Muscle of leg (tissue), 11 donors: ENCODE data around the gene CHAC2. TPM values are rescaled to one million over a fixed set of nuclear protein-coding genes. Genes with fewer than 3 reads are reported as not detected.
"Not testable (repeated sequence)": the region's sequence is repeated elsewhere in the genome, so short reads cannot be mapped to it uniquely, and the experiment has no call there.

Source experiments
- DNase-seq: peaks from one replicate; pipeline ENCODE4 v3.0.0; 2013
- H3K27ac ChIP-seq: one replicate; pipeline ENCODE4 v1.5.1; 2013; ENCODE audit warnings: mild to moderate bottlenecking, low read length, control low read depth
- H3K27me3 ChIP-seq: one replicate; pipeline ENCODE4 v1.6.1; 2013; ENCODE audit warnings: low read length; ENCODE audit not compliant: control insufficient read depth, insufficient read depth
- H3K36me3 ChIP-seq: one replicate; pipeline ENCODE4 v1.6.1; 2013; ENCODE audit warnings: low read length; ENCODE audit not compliant: control insufficient read depth, insufficient read depth
- H3K4me1 ChIP-seq: one replicate; pipeline ENCODE4 v1.6.1; 2013; ENCODE audit warnings: low read length; ENCODE audit not compliant: control insufficient read depth, insufficient read depth
- H3K4me3 ChIP-seq: one replicate; pipeline ENCODE4 v1.5.1; 2013; ENCODE audit warnings: low read length, control low read depth
- H3K9me3 ChIP-seq: replicated peaks from 2 replicates; pipeline ENCODE4 v1.6.1; 2013; ENCODE audit warnings: low read depth, low read length; ENCODE audit not compliant: control insufficient read depth
- WGBS: methylation state at CpG from one replicate; pipeline ENCODE4 v1.1.5; 2013; ENCODE audit warnings: missing lambda C conversion rate; ENCODE audit not compliant: insufficient coverage; 5-methylcytosine and 5-hydroxymethylcytosine counted together
- polyA plus RNA-seq, 8 donors: library from polyadenylated mRNA; unstranded; fragments of 120-200 nt; gene quantifications; one replicate each; pipeline versions ENCODE4 v1.2.1 to v1.2.3, GENCODE V29; 2013; ENCODE audit warnings: inconsistent platforms in 1 of 8, low replicate concordance in 1 of 8; ENCODE audit not compliant: insufficient read length in 8 of 8, insufficient read depth in 1 of 8
- total RNA-seq: library from RNA; stranded (reverse); fragments of 120-200 nt; gene quantifications from one replicate; pipeline ENCODE4 v1.2.4, GENCODE V29; 2013

Gene CHAC2
- total and polyA plus RNA-seq, 9 donors: 1.4 to 3.3 (median 2.7) TPM

- Histone ChIP-seq H3K27me3 (no peaks in the 10 kb centered on the region), H3K4me1 (no peaks in the 10 kb centered on the region), H3K36me3 (peaks cover 12% of the 10 kb centered on the region), H3K9me3 (no peaks in the 10 kb centered on the region), H3K27ac (no peak overlapping the region), H3K4me3 (no peak overlapping the region)
- no peak for DNase-seq
- WGBS: 67% methylated on average over 1 of the region's 4 CpGs
These were observed 53.1 kb downstream of the CHAC2 start for GRCh38 chr2:53820711-53821110.

- H3K36me3 ChIP-seq: peaks cover 9% of the 10 kb centered on the region
- no peak overlapping the region for H3K27ac ChIP-seq
- WGBS: 90% methylated on average over 3 of the region's 6 CpGs
- no peaks in the 10 kb centered on the region for H3K4me1 ChIP-seq
- no peak for DNase-seq
- no peaks in the 10 kb centered on the region for H3K9me3 ChIP-seq
- H3K4me3 ChIP-seq: no peak overlapping the region
- no peaks in the 10 kb centered on the region for H3K27me3 ChIP-seq
These were observed 54.2 kb downstream of the CHAC2 start for GRCh38 chr2:53821810-53822209.

GRCh38 chr2:53823639-53824038 is 56.0 kb downstream of the CHAC2 start:
- H3K27me3 ChIP-seq, H3K4me3 ChIP-seq, H3K9me3 ChIP-seq, H3K27ac ChIP-seq, H3K36me3 ChIP-seq, DNase-seq, H3K4me1 ChIP-seq: not testable (repeated sequence)
- WGBS: 82% methylated on average over 2 of the region's 9 CpGs

Other genes with a start within 250 kb of the CHAC2 start
- gene ASB3, start 19.1 kb downstream of the CHAC2 start, total RNA-seq: 20.2 TPM
- gene ASB3, start 19.1 kb downstream of the CHAC2 start, polyA plus RNA-seq: 10 to 100 TPM; 10.2 to 13.6 (median 12.5) TPM
- gene ERLEC1, start 19.2 kb downstream of the CHAC2 start, total RNA-seq: 50.9 TPM
- 10 to 100 TPM; 38.4 to 59.8 (median 46.6) TPM for gene ERLEC1, start 19.2 kb downstream of the CHAC2 start, polyA plus RNA-seq
- 0.75 TPM for gene GPR75, start 92.2 kb downstream of the CHAC2 start, total RNA-seq
- gene GPR75, start 92.2 kb downstream of the CHAC2 start, polyA plus RNA-seq: 1 to 10 TPM in 6 of 8 donors, under 1 TPM in 2; 0.77 to 2.8 (median 1.3) TPM
- gene PSME4, start 203.2 kb downstream of the CHAC2 start, total RNA-seq: 32.7 TPM
- gene PSME4, start 203.2 kb downstream of the CHAC2 start, polyA plus RNA-seq: 10 to 100 TPM; 35.3 to 40.1 (median 39.0) TPM